AG09319 (cell line): ENCODE data around the gene CEP170.
A peak's percentile ranks its signal among the peaks of the same experiment; 100 is the strongest.

Source experiments
- DNase-seq: peaks from one replicate; pipeline ENCODE4 v3.0.0-alpha.2; 2010; ENCODE audit warnings: low read depth; ENCODE audit errors: extremely low read depth
- CTCF ChIP-seq: IDR thresholded peaks from 2 replicates; pipeline ENCODE4 v1.5.1; 2011; ENCODE audit warnings: low read depth, mild to moderate bottlenecking, inconsistent platforms, low read length, moderate library complexity

Gene CEP170

GRCh38 chr1:243257189-243257588 lies 2.1 kb upstream of the CEP170 start:
- TF ChIP-seq CTCF = no peak

GRCh38 chr1:243256590-243256989 lies 1.5 kb upstream of the CEP170 start:
- DNase-seq = no peak
- no peak for TF ChIP-seq CTCF

More at GRCh38 chr1:243257189-243257588, 2.1 kb upstream of the CEP170 start:
- no peak for DNase-seq

- TF ChIP-seq CTCF = no peak
- DNase-seq = peak; percentile 100
Observed at GRCh38 chr1:243255791-243256512, 871 bp upstream of the CEP170 start, which contains the start of gene SDCCAG8. SDCCAG8 (plus strand) TSS chr1:243256041; CDS start chr1:243256174, 133 bp downstream.

GRCh38 chr1:243254233-243254926 lies 701 bp downstream of the CEP170 start:
- TF ChIP-seq CTCF = no peak
- DNase-seq = no peak

- DNase-seq = no peak
- TF ChIP-seq CTCF = no peak
Observed at GRCh38 chr1:243253926-243254232, 1.2 kb downstream of the CEP170 start.

- TF ChIP-seq CTCF = no peak
- DNase-seq = no peak
Observed at GRCh38 chr1:243253211-243253925, 1.7 kb downstream of the CEP170 start.

- TF ChIP-seq CTCF = no peak
- no peak for DNase-seq
Observed at GRCh38 chr1:243251539-243251938, 3.5 kb downstream of the CEP170 start.
